K562 (cell line): ENCODE data around the gene TMEM121B.

Source experiments
- BMI1 ChIP-seq: fragments of 150-350 bp; IDR thresholded peaks from 2 replicates; pipeline ENCODE4 v1.6.1; 2014; ENCODE audit warnings: low read length
- CTCF ChIP-seq, 3 experiments: IDR thresholded peaks in 2 of 3; conservative IDR thresholded peaks in 1 of 3; 2 replicates each; pipeline ENCODE4 v1.5.1; 2011 to 2012; ENCODE audit warnings: low read length in 3 of 3, mild to moderate bottlenecking in 3 of 3, control low read depth in 2 of 3, improper control_type of control experiment in 1 of 3, inconsistent platforms in 1 of 3, low read depth in 1 of 3, mixed read lengths in 1 of 3, moderate library complexity in 1 of 3; ENCODE audit not compliant: insufficient read depth in 2 of 3
- EZH2 ChIP-seq: IDR thresholded peaks from 2 replicates; pipeline ENCODE4 v1.6.1; 2012; ENCODE audit warnings: low read depth, mild to moderate bottlenecking, inconsistent platforms, low read length, borderline replicate concordance
- FOXA3 ChIP-seq, 2 experiments: fragments of 450-650 bp in 1 of 2; sonication (generic) in 1 of 2; formaldehyde crosslinking; IDR thresholded peaks in 1 of 2; conservative IDR thresholded peaks in 1 of 2; 2 replicates each; pipeline versions ENCODE4 v1.4.0 to v1.8.0; 2020 to 2022; ENCODE audit warnings: mild to moderate bottlenecking in 2 of 2, missing genetic modification reagents in 1 of 2
- NBN ChIP-seq: fragments of 450-650 bp; IDR thresholded peaks from 2 replicates; pipeline ENCODE4 v1.6.1; 2016; ENCODE audit warnings: low read depth, mild to moderate bottlenecking
- NFIX ChIP-seq: fragments of 250-450 bp; sonication (Bioruptor Pico); IDR thresholded peaks from 2 replicates; pipeline ENCODE4 v1.4.0; 2020; ENCODE audit warnings: low read depth, mild to moderate bottlenecking, moderate library complexity
- RAD21 ChIP-seq, 2 experiments: fragments of 250-450 bp in 1 of 2; fragments of 450-650 bp in 1 of 2; sonication (Bioruptor Pico) in 1 of 2; formaldehyde crosslinking in 1 of 2; IDR thresholded peaks in 1 of 2; conservative IDR thresholded peaks in 1 of 2; 2 replicates each; pipeline versions ENCODE4 v1.4.0 to v1.8.0; 2020 to 2022; ENCODE audit warnings: mild to moderate bottlenecking in 2 of 2, moderate library complexity in 1 of 2
- RFX5 ChIP-seq: IDR thresholded peaks from 2 replicates; pipeline ENCODE4 v1.6.1; 2011; ENCODE audit warnings: low read depth, mild to moderate bottlenecking, improper control_type of control experiment, low read length
- TBP ChIP-seq: optimal IDR thresholded peaks from 2 replicates; pipeline ENCODE3; 2011; ENCODE audit warnings: low read depth, low read length, improper control_type of control experiment
- ZNF431 ChIP-seq: sonication (generic); formaldehyde crosslinking; IDR thresholded peaks from 2 replicates; pipeline ENCODE4 v1.8.0; 2022; ENCODE audit warnings: mild to moderate bottlenecking, missing genetic modification reagents
- ZNF695 ChIP-seq: fragments of 450-650 bp; formaldehyde crosslinking; IDR thresholded peaks from 2 replicates; pipeline ENCODE4 v1.4.0; 2020; ENCODE audit warnings: mild to moderate bottlenecking, moderate library complexity

GRCh38 chr22:17152971-17153370, 31.8 kb upstream of the TMEM121B start:
- TF ChIP-seq RFX5 (no peak), BMI1 (no peak), EZH2 (no peak), NFIX (CRISPR knock-in tag) (no peak), CTCF (IDR thresholded peaks at IDR 0.05 in 2 of 3, conservative IDR thresholded peaks at IDR 0.05 in 1 of 3; ENCODE audit: insufficient read depth in 2 of 3, low read depth in 1 of 3, low read length in 3 of 3) (no peak), FOXA3 (CRISPR knock-in tag; conservative IDR thresholded peaks at IDR 0.05 in 1 of 2, IDR thresholded peaks at IDR 0.05 in 1 of 2) (no peak), TBP (no peak), ZNF695 (CRISPR knock-in tag) (no peak), RAD21 (CRISPR knock-in tag; conservative IDR thresholded peaks at IDR 0.05 in 1 of 2, IDR thresholded peaks at IDR 0.05 in 1 of 2) (no peak), NBN (no peak), ZNF431 (CRISPR knock-in tag) (no peak)
